ENCODE measurements around the gene USP44.
"Not testable (repeated sequence)": the region's sequence is repeated elsewhere in the genome, so short reads cannot be mapped to it uniquely, and the experiment has no call there.

USP44 gene

GRCh38 chr12:95505039-95505438 lies 46.2 kb downstream of the USP44 start:
- H3K4me3 Mint-ChIP-seq: no peak overlapping the region
- no peaks in the 10 kb centered on the region for H3K27me3 Mint-ChIP-seq
- H3K36me3 Mint-ChIP-seq (ENCODE audit: low read depth): peaks cover 71% of the 10 kb centered on the region
- H3K27ac Mint-ChIP-seq: peak overlapping the region; percentile 67
- H3K9me3 Mint-ChIP-seq: no peaks in the 10 kb centered on the region
- H3K4me1 Mint-ChIP-seq (ENCODE audit: low read depth): no peaks in the 10 kb centered on the region

DNA sequence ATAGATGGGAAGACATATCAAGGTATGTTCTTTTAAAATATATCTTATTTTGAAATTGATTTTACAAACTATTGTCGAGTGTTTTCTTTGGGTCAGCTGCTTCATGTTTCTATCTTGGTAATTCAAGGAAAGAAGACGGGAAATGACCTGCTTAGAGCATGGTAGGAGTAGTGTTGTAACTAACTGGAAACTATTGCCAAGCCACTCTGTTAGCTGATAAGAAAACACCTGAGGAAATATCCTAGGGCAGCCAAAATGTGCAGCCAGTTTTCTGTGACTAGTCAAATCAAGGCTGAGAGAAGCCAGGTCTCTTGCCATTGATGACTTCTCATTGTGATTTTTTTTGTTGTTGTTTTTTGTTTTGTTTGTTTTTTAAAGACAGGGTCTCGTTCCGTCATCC lies 47.1 kb downstream of the USP44 start:
- Mint-ChIP-seq H3K4me1 (ENCODE audit: low read depth) (peaks cover 7% of the 10 kb centered on the region), H3K4me3 (no peak overlapping the region), H3K27me3 (no peaks in the 10 kb centered on the region), H3K36me3 (ENCODE audit: low read depth) (peaks cover 73% of the 10 kb centered on the region), H3K27ac (no peak overlapping the region), H3K9me3 (no peaks in the 10 kb centered on the region)

DNA sequence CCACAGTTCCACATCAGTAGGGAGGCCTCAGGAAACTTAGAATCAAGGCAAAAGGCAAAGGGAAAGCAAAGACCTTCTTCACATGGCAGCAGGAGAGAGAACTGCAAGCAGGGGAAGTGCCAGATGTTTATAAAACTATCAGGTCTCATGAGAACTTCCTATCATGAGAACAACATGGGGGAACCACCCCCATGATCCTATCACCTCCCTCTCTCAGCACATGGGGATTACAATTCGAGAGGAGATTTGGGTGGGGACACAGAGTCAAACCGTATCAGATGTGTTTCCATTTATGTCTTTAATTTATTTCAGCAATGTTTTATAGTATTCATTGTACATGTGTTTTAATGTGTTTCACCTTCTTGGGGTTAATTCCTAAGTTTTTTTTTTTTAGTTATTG lies 51.5 kb downstream of the USP44 start:
- Mint-ChIP-seq H3K27me3 (no peaks in the 10 kb centered on the region), H3K9me3 (no peaks in the 10 kb centered on the region), H3K36me3 (ENCODE audit: low read depth) (peaks cover 82% of the 10 kb centered on the region), H3K4me3 (no peak overlapping the region), H3K27ac (peak overlapping the region; percentile 38), H3K4me1 (ENCODE audit: low read depth) (peaks cover 10% of the 10 kb centered on the region)

GRCh38 chr12:95498968-95499367 lies 52.3 kb downstream of the USP44 start:
- no peak overlapping the region for H3K27ac Mint-ChIP-seq

DNA sequence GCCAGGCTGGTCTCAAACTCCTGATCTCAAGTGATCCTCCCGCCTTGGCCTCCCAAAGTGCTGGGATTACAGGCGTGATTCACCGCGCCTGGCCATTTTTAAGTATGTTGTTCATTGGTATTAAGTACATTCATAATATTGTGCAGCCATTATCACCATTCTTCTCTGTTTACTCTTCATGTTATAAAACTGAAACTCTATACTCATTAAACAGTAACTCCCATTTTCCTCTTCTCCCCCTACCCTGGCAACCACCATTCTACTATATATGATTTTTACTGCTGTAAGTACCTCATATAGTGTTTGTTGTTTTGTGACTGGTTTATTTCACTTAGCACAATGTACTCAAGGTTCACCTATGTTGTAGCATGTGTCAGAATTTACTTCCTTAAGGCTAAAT lies 54.2 kb downstream of the USP44 start:
- H3K4me1 Mint-ChIP-seq (ENCODE audit: low read depth): peaks cover 10% of the 10 kb centered on the region
- H3K36me3 Mint-ChIP-seq (ENCODE audit: low read depth): peaks cover 70% of the 10 kb centered on the region
- no peaks in the 10 kb centered on the region for H3K9me3 Mint-ChIP-seq
- H3K27ac Mint-ChIP-seq: no peak overlapping the region
- no peaks in the 10 kb centered on the region for H3K27me3 Mint-ChIP-seq
- no peak overlapping the region for H3K4me3 Mint-ChIP-seq

More at GRCh38 chr12:95498968-95499367, 52.3 kb downstream of the USP44 start:
- no peak overlapping the region for H3K4me3 Mint-ChIP-seq
- H3K27me3 Mint-ChIP-seq: no peaks in the 10 kb centered on the region
- no peaks in the 10 kb centered on the region for H3K9me3 Mint-ChIP-seq
- peaks cover 10% of the 10 kb centered on the region for H3K4me1 Mint-ChIP-seq (ENCODE audit: low read depth)
- peaks cover 82% of the 10 kb centered on the region for H3K36me3 Mint-ChIP-seq (ENCODE audit: low read depth)

- Mint-ChIP-seq H3K4me1 (ENCODE audit: low read depth) (peaks cover 10% of the 10 kb centered on the region), H3K4me3 (no peak overlapping the region), H3K36me3 (ENCODE audit: low read depth) (peaks cover 73% of the 10 kb centered on the region), H3K9me3 (no peaks in the 10 kb centered on the region), H3K27ac (no peak overlapping the region), H3K27me3 (no peaks in the 10 kb centered on the region)
These were observed 55.8 kb downstream of the USP44 start for GRCh38 chr12:95495433-95495832.

- Mint-ChIP-seq H3K36me3 (ENCODE audit: low read depth) (peaks cover 73% of the 10 kb centered on the region), H3K4me3 (no peak overlapping the region), H3K27me3 (no peaks in the 10 kb centered on the region), H3K27ac (no peak overlapping the region), H3K9me3 (no peaks in the 10 kb centered on the region), H3K4me1 (ENCODE audit: low read depth) (peaks cover 10% of the 10 kb centered on the region)
These were observed 56.4 kb downstream of the USP44 start for GRCh38 chr12:95494888-95495287.

GRCh38 chr12:95492462-95492861 lies 58.8 kb downstream of the USP44 start:
- H3K36me3 Mint-ChIP-seq (ENCODE audit: low read depth): peaks cover 67% of the 10 kb centered on the region
- H3K27ac Mint-ChIP-seq: no peak overlapping the region
- H3K4me3 Mint-ChIP-seq: no peak overlapping the region

DNA sequence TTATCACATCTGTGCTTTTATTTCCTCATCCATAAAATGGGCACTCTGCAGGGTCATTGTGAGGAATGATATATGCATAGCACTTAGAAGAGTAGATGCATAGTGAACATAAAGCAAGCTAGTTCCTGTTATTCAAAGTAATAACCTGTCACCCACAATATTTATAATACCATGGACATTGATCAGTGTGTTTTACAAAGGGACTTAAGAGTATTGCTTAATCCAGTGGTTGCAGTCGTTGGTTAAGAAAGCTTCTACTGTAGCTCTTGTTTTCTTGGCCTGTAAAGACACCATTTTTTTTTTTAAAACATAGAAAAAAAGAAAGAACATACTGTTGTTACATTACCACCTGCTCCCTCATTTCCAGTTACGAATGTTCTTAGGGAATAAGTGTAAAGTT lies 64.3 kb downstream of the USP44 start:
- H3K27ac Mint-ChIP-seq: no peak overlapping the region
- no peaks in the 10 kb centered on the region for H3K27me3 Mint-ChIP-seq
- H3K36me3 Mint-ChIP-seq (ENCODE audit: low read depth): peaks cover 70% of the 10 kb centered on the region
- no peaks in the 10 kb centered on the region for H3K9me3 Mint-ChIP-seq
- no peak overlapping the region for H3K4me3 Mint-ChIP-seq
- H3K4me1 Mint-ChIP-seq (ENCODE audit: low read depth): no peaks in the 10 kb centered on the region

More at GRCh38 chr12:95492462-95492861, 58.8 kb downstream of the USP44 start:
- Mint-ChIP-seq H3K27me3 (no peaks in the 10 kb centered on the region), H3K9me3 (no peaks in the 10 kb centered on the region), H3K4me1 (ENCODE audit: low read depth) (no peaks in the 10 kb centered on the region)

- Mint-ChIP-seq H3K4me1 (ENCODE audit: low read depth) (peaks cover 19% of the 10 kb centered on the region), H3K36me3 (ENCODE audit: low read depth) (peaks cover 74% of the 10 kb centered on the region)
These were observed 66.8 kb downstream of the USP44 start for GRCh38 chr12:95484524-95484923.

GRCh38 chr12:95482564-95482963 lies 68.7 kb downstream of the USP44 start:
- not testable (repeated sequence) for H3K27me3 Mint-ChIP-seq, H3K27ac Mint-ChIP-seq, H3K9me3 Mint-ChIP-seq, H3K4me3 Mint-ChIP-seq
- peaks cover 39% of the 10 kb centered on the region for H3K4me1 Mint-ChIP-seq (ENCODE audit: low read depth)
- H3K36me3 Mint-ChIP-seq (ENCODE audit: low read depth): peaks cover 81% of the 10 kb centered on the region

More at GRCh38 chr12:95484524-95484923, 66.8 kb downstream of the USP44 start:
- H3K4me3 Mint-ChIP-seq: no peak overlapping the region
- no peaks in the 10 kb centered on the region for H3K27me3 Mint-ChIP-seq
- H3K27ac Mint-ChIP-seq: no peak overlapping the region
- H3K9me3 Mint-ChIP-seq: no peaks in the 10 kb centered on the region

DNA sequence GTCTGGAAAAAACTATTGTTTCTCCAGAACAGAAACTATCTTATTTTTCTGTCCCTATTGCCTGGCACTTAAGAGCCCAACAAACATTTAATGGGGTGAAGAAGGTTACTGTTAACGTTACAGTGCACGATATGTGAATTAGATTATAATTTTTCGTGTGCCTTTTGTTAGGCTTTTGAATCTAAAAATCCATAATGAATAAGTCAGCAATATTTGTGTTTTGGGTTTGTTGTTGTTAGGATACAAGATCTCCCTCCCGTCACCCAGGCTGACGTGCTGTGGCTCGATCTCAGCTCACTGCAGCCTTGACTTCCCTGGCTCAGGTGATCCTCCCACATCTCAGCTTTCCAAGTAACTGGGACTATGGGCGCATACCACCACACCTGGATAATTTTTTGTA lies 69.4 kb downstream of the USP44 start:
- Mint-ChIP-seq H3K27ac (no peak overlapping the region), H3K4me1 (ENCODE audit: low read depth) (peaks cover 44% of the 10 kb centered on the region), H3K4me3 (no peak overlapping the region), H3K9me3 (no peaks in the 10 kb centered on the region), H3K36me3 (ENCODE audit: low read depth) (peaks cover 80% of the 10 kb centered on the region), H3K27me3 (no peaks in the 10 kb centered on the region)

GRCh38 chr12:95481072-95481471 lies 70.2 kb downstream of the USP44 start:
- no peaks in the 10 kb centered on the region for H3K9me3 Mint-ChIP-seq
- H3K36me3 Mint-ChIP-seq (ENCODE audit: low read depth): peaks cover 80% of the 10 kb centered on the region
- peaks cover 52% of the 10 kb centered on the region for H3K4me1 Mint-ChIP-seq (ENCODE audit: low read depth)
- peak overlapping the region; percentile 38 for H3K27ac Mint-ChIP-seq
- H3K4me3 Mint-ChIP-seq: no peak overlapping the region
- H3K27me3 Mint-ChIP-seq: no peaks in the 10 kb centered on the region

DNA sequence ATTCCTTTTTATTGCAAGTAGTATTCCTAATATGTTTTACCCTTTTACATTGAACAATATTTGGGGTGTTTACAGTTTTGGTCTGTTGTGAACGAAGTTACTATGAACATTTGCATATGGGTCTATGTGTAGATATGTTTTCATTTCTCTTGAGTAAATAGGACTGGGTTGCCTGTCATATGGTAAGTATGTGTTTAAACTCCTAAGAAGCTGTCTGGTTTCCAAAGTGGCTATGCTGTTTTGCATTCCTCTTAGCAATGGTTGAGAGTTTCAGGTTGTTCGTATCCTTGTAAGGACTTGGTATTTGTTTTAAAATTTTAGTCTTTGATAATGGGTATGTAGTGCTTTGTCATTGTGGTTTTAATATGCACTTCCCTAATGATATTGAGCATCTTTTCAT lies 71.0 kb downstream of the USP44 start:
- peaks cover 61% of the 10 kb centered on the region for H3K4me1 Mint-ChIP-seq (ENCODE audit: low read depth)
- peak overlapping the region; percentile 8 for H3K4me3 Mint-ChIP-seq
- peaks cover 80% of the 10 kb centered on the region for H3K36me3 Mint-ChIP-seq (ENCODE audit: low read depth)
- no peaks in the 10 kb centered on the region for H3K9me3 Mint-ChIP-seq
- no peaks in the 10 kb centered on the region for H3K27me3 Mint-ChIP-seq
- peak overlapping the region; percentile 21 for H3K27ac Mint-ChIP-seq

- H3K36me3 Mint-ChIP-seq (ENCODE audit: low read depth): peaks cover 51% of the 10 kb centered on the region
- H3K27ac Mint-ChIP-seq: peak overlapping the region; percentile 100
- H3K27me3 Mint-ChIP-seq: no peaks in the 10 kb centered on the region
- peak overlapping the region; percentile 97 for H3K4me3 Mint-ChIP-seq
- peaks cover 62% of the 10 kb centered on the region for H3K4me1 Mint-ChIP-seq (ENCODE audit: low read depth)
- H3K9me3 Mint-ChIP-seq: no peaks in the 10 kb centered on the region
These were observed 76.7 kb downstream of the USP44 start for GRCh38 chr12:95474660-95474958.

DNA sequence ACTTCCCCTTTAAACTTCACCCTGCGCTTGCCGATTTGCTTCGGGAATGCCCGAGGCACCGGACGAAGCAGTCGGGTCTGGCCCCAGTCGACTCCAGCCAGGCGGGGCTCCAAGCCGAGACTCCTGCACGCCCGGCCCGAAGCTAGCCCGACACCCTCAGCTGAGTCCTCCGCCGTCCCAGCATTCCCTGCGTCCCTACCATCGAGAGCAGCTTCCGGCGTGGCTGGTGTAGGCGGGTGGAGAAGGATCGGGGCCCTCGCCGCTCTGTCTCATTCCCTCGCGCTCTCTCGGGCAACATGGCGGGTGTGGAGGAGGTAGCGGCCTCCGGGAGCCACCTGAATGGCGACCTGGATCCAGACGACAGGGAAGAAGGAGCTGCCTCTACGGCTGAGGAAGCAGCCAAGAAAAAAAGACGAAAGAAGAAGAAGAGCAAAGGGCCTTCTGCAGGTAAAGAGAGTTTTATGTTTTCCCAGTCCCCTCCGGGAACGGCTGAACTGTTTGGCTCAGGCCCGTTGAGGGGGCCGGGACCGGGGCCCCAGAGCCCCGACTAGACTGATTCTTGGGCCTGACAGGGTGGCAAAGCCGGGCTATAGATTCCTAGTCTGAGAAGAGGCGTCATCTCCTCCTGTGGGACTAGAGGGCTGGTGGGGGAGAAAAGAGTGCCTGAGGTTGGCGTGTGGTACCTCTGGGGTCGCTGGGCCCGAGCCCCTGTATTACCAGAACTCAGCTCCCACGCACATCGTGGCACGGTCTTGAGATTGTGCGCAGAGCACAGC lies 77.2 kb downstream of the USP44 start, which contains the start of gene METAP2:
METAP2 (plus strand) TSS at position 269 of the 776 bp plus-strand sequence; CDS start at position 297, 28 bp downstream.
- Mint-ChIP-seq H3K27ac (peak within 1 kb of the TSS; percentile 100), H3K27me3 (no peaks in the 10 kb centered on the region), H3K36me3 (ENCODE audit: low read depth) (peaks cover 47% of the 10 kb centered on the region), H3K4me1 (ENCODE audit: low read depth) (peaks cover 57% of the 10 kb centered on the region), H3K9me3 (no peaks in the 10 kb centered on the region), H3K4me3 (peak within 1 kb of the TSS; percentile 97)

All from stimulated activated naive CD8-positive, alpha-beta T cell treated with anti-CD3 and anti-CD28 coated beads, Interleukin-15, Interleukin-2, amounts not matched to agents 100 ng/mL and 50 ng/mL, for 24 hours (primary cell).